Suppressor macrophage treated with lipopolysaccharide for 1 hour (primary cell): Measurements from ENCODE around the gene PEAK3.
"Not testable (repeated sequence)": the region's sequence is repeated elsewhere in the genome, so short reads cannot be mapped to it uniquely, and the experiment has no call there.

Experiments
- DNase-seq, 3 donors: peaks; one replicate each; pipeline ENCODE4 v3.0.0-alpha.2; 2020 to 2022

Gene PEAK3

GRCh38 chr19:2288818-2289713 lies 7.1 kb upstream of the PEAK3 start:
- DNase-seq: no peak

- no peak for DNase-seq
These were observed 6.4 kb upstream of the PEAK3 start for GRCh38 chr19:2288338-2288817.

GRCh38 chr19:2287585-2288337 lies 5.8 kb upstream of the PEAK3 start:
- no peak for DNase-seq

GRCh38 chr19:2286402-2287140 lies 4.6 kb upstream of the PEAK3 start:
- DNase-seq: no peak

- DNase-seq: no peak
These were observed 2.0 kb upstream of the PEAK3 start for GRCh38 chr19:2283835-2284507.

- DNase-seq: no peak
These were observed 875 bp upstream of the PEAK3 start for GRCh38 chr19:2282862-2283237.

- DNase-seq: not testable (repeated sequence)
These were observed 512 bp downstream of the PEAK3 start for GRCh38 chr19:2281265-2282061.

- DNase-seq: no peak
These were observed 1.2 kb downstream of the PEAK3 start for GRCh38 chr19:2280633-2281264.

- no peak for DNase-seq
These were observed 3.4 kb downstream of the PEAK3 start for GRCh38 chr19:2278459-2279158.

- no peak for DNase-seq
These were observed 4.8 kb downstream of the PEAK3 start for GRCh38 chr19:2277138-2277537.

- DNase-seq: no peak
These were observed 5.5 kb downstream of the PEAK3 start for GRCh38 chr19:2276429-2276986.

GRCh38 chr19:2275588-2276428 lies 6.2 kb downstream of the PEAK3 start:
- DNase-seq: no peak

- DNase-seq: peak; percentile 85 to 89 (median 87)
These were observed 6.9 kb downstream of the PEAK3 start for GRCh38 chr19:2274931-2275535.

- DNase-seq: no peak
These were observed 7.7 kb downstream of the PEAK3 start for GRCh38 chr19:2274185-2274711.

GRCh38 chr19:2273356-2274184 lies 8.4 kb downstream of the PEAK3 start:
- peak; percentile 80 to 87 (median 84) for DNase-seq

- DNase-seq: peak; percentile 74 to 80 (median 74)
These were observed 10.5 kb downstream of the PEAK3 start for GRCh38 chr19:2271234-2272103.
